Caco-2 (cell line): ENCODE results near the gene AJAP1. TPM values are rescaled to one million over a fixed set of nuclear protein-coding genes. Genes with fewer than 3 reads are reported as not detected.

Experiments used
- BruUV-seq: library from RNA; stranded (reverse); fragments of 400-500 nt; replicated peaks from 2 replicates; lab custom pipeline; 2021; lab: Mats Ljungman, UMichigan
- CTCF ChIA-PET: fragments of 300-600 bp; sonication (Branson Sonifier 250); formaldehyde crosslinking; loops from one replicate; lab custom pipeline; 2022; ENCODE audit warnings: antibody characterized with exemption; lab: Charles Lee
- POLR2A ChIA-PET: fragments of 300-600 bp; sonication (Branson Sonifier 250); formaldehyde crosslinking; loops from one replicate; lab custom pipeline; 2022; ENCODE audit warnings: antibody characterized with exemption; lab: Charles Lee
- DNase-seq, 2 experiments: peaks; one replicate each; pipeline versions ENCODE4 v3.0.0 to v3.0.0-alpha.2; 2020 to 2022
- H3K27me3 ChIP-seq: replicated peaks from 2 replicates; pipeline ENCODE4 v1.6.0; 2011; ENCODE audit warnings: low read length; ENCODE audit not compliant: control insufficient read depth, insufficient read depth
- H3K36me3 ChIP-seq: 2 replicates; pipeline ENCODE4 v1.5.1; 2011; ENCODE audit warnings: low read length; ENCODE audit not compliant: control insufficient read depth, insufficient read depth
- H3K4me1 ChIP-seq: fragments of 250-450 bp; sonication (Bioruptor Pico); 2 replicates; pipeline ENCODE4 v1.5.1; 2020; ENCODE audit warnings: mild to moderate bottlenecking
- H3K4me3 ChIP-seq: 2 replicates; pipeline ENCODE4 v1.5.1; 2011; ENCODE audit warnings: low read depth, mild to moderate bottlenecking, control low read depth, low read length
- H3K9me3 ChIP-seq: fragments of 250-450 bp; sonication (Bioruptor Pico); 2 replicates; pipeline ENCODE4 v1.5.1; 2020; ENCODE audit warnings: mild to moderate bottlenecking, moderate library complexity
- H3K27ac Mint-ChIP-seq: one replicate; pipeline ENCODE4 v1.8.0; 2022; ENCODE audit warnings: mixed read lengths; ENCODE audit not compliant: unreplicated experiment
- H3K27me3 Mint-ChIP-seq: one replicate; pipeline ENCODE4 v1.8.0; 2022; ENCODE audit warnings: mixed read lengths; ENCODE audit not compliant: insufficient read depth, unreplicated experiment
- H3K36me3 Mint-ChIP-seq: one replicate; pipeline ENCODE4 v1.8.0; 2022; ENCODE audit warnings: mild to moderate bottlenecking, mixed read lengths; ENCODE audit not compliant: insufficient read depth, unreplicated experiment
- H3K4me1 Mint-ChIP-seq: one replicate; pipeline ENCODE4 v1.8.0; 2022; ENCODE audit warnings: low read depth, mixed read lengths; ENCODE audit not compliant: unreplicated experiment
- H3K4me3 Mint-ChIP-seq: one replicate; pipeline ENCODE4 v1.8.0; 2022; ENCODE audit warnings: mild to moderate bottlenecking, moderate library complexity, mixed read lengths; ENCODE audit not compliant: unreplicated experiment
- H3K9me3 Mint-ChIP-seq: one replicate; pipeline ENCODE4 v1.8.0; 2022; ENCODE audit warnings: mixed read lengths; ENCODE audit not compliant: unreplicated experiment
- CTCF ChIP-seq, 2 experiments: fragments of 200-600 bp in 1 of 2; IDR thresholded peaks; 1 replicate in 1 of 2; 2 replicates in 1 of 2; pipeline versions ENCODE4 v1.5.1 to v1.8.0; 2011 to 2022; ENCODE audit warnings: antibody characterized with exemption in 1 of 2, control low read depth in 1 of 2, inconsistent platforms in 1 of 2, low read depth in 1 of 2, low read length in 1 of 2, mild to moderate bottlenecking in 1 of 2, moderate library complexity in 1 of 2; ENCODE audit not compliant: insufficient read depth in 1 of 2, severe bottlenecking in 1 of 2, unreplicated experiment in 1 of 2
- intact Hi-C: fragments of 100-400 bp; cut with micrococcal nuclease; formaldehyde crosslinking; loops from one replicate; pipeline ENCODE4 v1.10.0; 2022; ENCODE audit not compliant: unreplicated experiment
- total RNA-seq: library from RNA; stranded (reverse); gene quantifications from 2 replicates; pipeline ENCODE4 v1.2.3, GENCODE V29; 2022

Gene AJAP1
- total RNA-seq, 1 experiment from 2014 or later = not detected

- Histone ChIP-seq H3K4me3 (no peak overlapping the region), H3K9me3 (no peaks in the 10 kb centered on the region), H3K36me3 (no peaks in the 10 kb centered on the region), H3K27me3 (no peaks in the 10 kb centered on the region), H3K4me1 (no peaks in the 10 kb centered on the region)
- intact Hi-C loops = no loop called here
- no peak for TF ChIP-seq CTCF (IDR thresholded peaks at IDR 0.05; ENCODE audit: insufficient read depth in 1 of 2, low read depth in 1 of 2, low read length in 1 of 2, severe bottlenecking in 1 of 2, unreplicated experiment in 1 of 2)
- H3K4me3 Mint-ChIP-seq = no peak overlapping the region
- no peaks in the 10 kb centered on the region for H3K9me3 Mint-ChIP-seq
- H3K36me3 Mint-ChIP-seq = no peaks in the 10 kb centered on the region
- POLR2A ChIA-PET = no interaction called here
- no peak overlapping the region for H3K27ac Mint-ChIP-seq
- BruUV-seq = no TSS peak
- CTCF ChIA-PET = no interaction called here
- peaks cover 4% of the 10 kb centered on the region for H3K27me3 Mint-ChIP-seq
- DNase-seq = no peak
- no peaks in the 10 kb centered on the region for H3K4me1 Mint-ChIP-seq
Measured at GRCh38 chr1:4650981-4651380, 3.4 kb upstream of the AJAP1 start.

DNA sequence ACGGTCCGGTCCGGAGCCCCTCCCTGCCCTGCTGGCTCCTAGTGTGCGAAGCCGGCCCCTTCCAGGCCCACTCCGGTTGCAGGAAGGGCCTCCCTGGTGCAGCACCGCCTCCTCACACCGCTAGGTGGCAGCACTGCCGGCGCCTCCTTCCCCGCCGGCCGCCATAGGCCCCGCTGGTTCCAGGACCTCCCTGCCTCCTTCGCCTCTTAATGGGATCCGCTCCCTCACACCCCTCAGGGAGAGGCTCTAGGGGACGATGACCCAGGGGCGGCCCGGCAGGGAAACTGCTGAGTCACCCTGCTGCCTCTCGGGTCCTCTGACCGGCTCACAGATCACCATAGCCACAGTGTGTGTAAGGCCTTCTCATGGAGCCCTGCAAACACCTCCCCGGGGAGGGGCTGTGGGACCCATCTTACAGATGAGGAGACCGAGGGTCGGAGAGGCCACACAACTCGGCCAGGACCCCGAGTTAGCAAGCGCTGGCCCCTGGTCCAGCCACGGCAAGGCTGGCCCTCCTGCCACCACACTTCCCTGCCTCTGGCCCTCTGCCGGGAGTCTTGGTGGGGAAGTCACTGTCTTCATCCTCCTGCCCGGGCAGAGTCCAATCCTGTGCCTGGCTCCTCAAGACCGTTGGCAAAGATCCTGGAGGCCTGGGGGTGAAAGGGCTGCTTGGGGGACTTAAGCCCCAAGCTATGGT lies 1.6 kb upstream of the AJAP1 start:
- no peak overlapping the region for H3K4me3 ChIP-seq
- no TSS peak for BruUV-seq
- peak in 1 of 2 experiments; percentile 63 for TF ChIP-seq CTCF (IDR thresholded peaks at IDR 0.05; ENCODE audit: insufficient read depth in 1 of 2, low read depth in 1 of 2, low read length in 1 of 2, severe bottlenecking in 1 of 2, unreplicated experiment in 1 of 2)
- no peaks in the 10 kb centered on the region for H3K9me3 ChIP-seq
- intact Hi-C loops = no loop called here
- peak in 1 of 2 experiments; percentile 27 for DNase-seq
- H3K4me1 Mint-ChIP-seq = no peaks in the 10 kb centered on the region
- no peaks in the 10 kb centered on the region for H3K4me1 ChIP-seq
- H3K4me3 Mint-ChIP-seq = no peak overlapping the region
- peaks cover 4% of the 10 kb centered on the region for H3K27me3 Mint-ChIP-seq
- H3K27me3 ChIP-seq = no peaks in the 10 kb centered on the region
- H3K36me3 Mint-ChIP-seq = no peaks in the 10 kb centered on the region
- CTCF ChIA-PET = no interaction called here
- H3K27ac Mint-ChIP-seq = no peak overlapping the region
- H3K9me3 Mint-ChIP-seq = no peaks in the 10 kb centered on the region
- POLR2A ChIA-PET = no interaction called here
- H3K36me3 ChIP-seq = no peaks in the 10 kb centered on the region

GRCh38 chr1:4653328-4653660 lies 1.1 kb upstream of the AJAP1 start:
- intact Hi-C loops = no loop called here
- no peak overlapping the region for H3K4me3 Mint-ChIP-seq
- no peak for DNase-seq

More at GRCh38 chr1:4653328-4653660, 1.1 kb upstream of the AJAP1 start:
- H3K27ac Mint-ChIP-seq = no peak overlapping the region
- no peaks in the 10 kb centered on the region for H3K36me3 ChIP-seq
- ChIA-PET POLR2A (no interaction called here), CTCF (no interaction called here)
- no peaks in the 10 kb centered on the region for H3K9me3 ChIP-seq
- no peaks in the 10 kb centered on the region for H3K27me3 ChIP-seq
- no peaks in the 10 kb centered on the region for H3K9me3 Mint-ChIP-seq
- H3K4me1 Mint-ChIP-seq = no peaks in the 10 kb centered on the region
- peaks cover 4% of the 10 kb centered on the region for H3K27me3 Mint-ChIP-seq
- H3K4me3 ChIP-seq = no peak overlapping the region
- no peaks in the 10 kb centered on the region for H3K36me3 Mint-ChIP-seq
- no peak for TF ChIP-seq CTCF (IDR thresholded peaks at IDR 0.05; ENCODE audit: insufficient read depth in 1 of 2, low read depth in 1 of 2, low read length in 1 of 2, severe bottlenecking in 1 of 2, unreplicated experiment in 1 of 2)
- BruUV-seq = no TSS peak
- H3K4me1 ChIP-seq = no peaks in the 10 kb centered on the region
